Caco-2 (cell line): ENCODE data around the gene NXPH3. TPM values are rescaled to one million over a fixed set of nuclear protein-coding genes. Genes with fewer than 3 reads are reported as not detected.

Experiments
- BruUV-seq: library from RNA; stranded (reverse); fragments of 400-500 nt; replicated peaks from 2 replicates; lab custom pipeline; 2021; lab: Mats Ljungman, UMichigan
- CTCF ChIA-PET: fragments of 300-600 bp; sonication (Branson Sonifier 250); formaldehyde crosslinking; loops from one replicate; lab custom pipeline; 2022; ENCODE audit warnings: antibody characterized with exemption; lab: Charles Lee
- POLR2A ChIA-PET: fragments of 300-600 bp; sonication (Branson Sonifier 250); formaldehyde crosslinking; loops from one replicate; lab custom pipeline; 2022; ENCODE audit warnings: antibody characterized with exemption; lab: Charles Lee
- DNase-seq, 2 experiments: peaks; one replicate each; pipeline versions ENCODE4 v3.0.0 to v3.0.0-alpha.2; 2020 to 2022
- H3K27me3 ChIP-seq: replicated peaks from 2 replicates; pipeline ENCODE4 v1.6.0; 2011; ENCODE audit warnings: low read length; ENCODE audit not compliant: control insufficient read depth, insufficient read depth
- H3K36me3 ChIP-seq: 2 replicates; pipeline ENCODE4 v1.5.1; 2011; ENCODE audit warnings: low read length; ENCODE audit not compliant: control insufficient read depth, insufficient read depth
- H3K4me1 ChIP-seq: fragments of 250-450 bp; sonication (Bioruptor Pico); 2 replicates; pipeline ENCODE4 v1.5.1; 2020; ENCODE audit warnings: mild to moderate bottlenecking
- H3K4me3 ChIP-seq: 2 replicates; pipeline ENCODE4 v1.5.1; 2011; ENCODE audit warnings: low read depth, mild to moderate bottlenecking, control low read depth, low read length
- H3K9me3 ChIP-seq: fragments of 250-450 bp; sonication (Bioruptor Pico); 2 replicates; pipeline ENCODE4 v1.5.1; 2020; ENCODE audit warnings: mild to moderate bottlenecking, moderate library complexity
- H3K27ac Mint-ChIP-seq: one replicate; pipeline ENCODE4 v1.8.0; 2022; ENCODE audit warnings: mixed read lengths; ENCODE audit not compliant: unreplicated experiment
- H3K27me3 Mint-ChIP-seq: one replicate; pipeline ENCODE4 v1.8.0; 2022; ENCODE audit warnings: mixed read lengths; ENCODE audit not compliant: insufficient read depth, unreplicated experiment
- H3K36me3 Mint-ChIP-seq: one replicate; pipeline ENCODE4 v1.8.0; 2022; ENCODE audit warnings: mild to moderate bottlenecking, mixed read lengths; ENCODE audit not compliant: insufficient read depth, unreplicated experiment
- H3K4me1 Mint-ChIP-seq: one replicate; pipeline ENCODE4 v1.8.0; 2022; ENCODE audit warnings: low read depth, mixed read lengths; ENCODE audit not compliant: unreplicated experiment
- H3K4me3 Mint-ChIP-seq: one replicate; pipeline ENCODE4 v1.8.0; 2022; ENCODE audit warnings: mild to moderate bottlenecking, moderate library complexity, mixed read lengths; ENCODE audit not compliant: unreplicated experiment
- H3K9me3 Mint-ChIP-seq: one replicate; pipeline ENCODE4 v1.8.0; 2022; ENCODE audit warnings: mixed read lengths; ENCODE audit not compliant: unreplicated experiment
- intact Hi-C: fragments of 100-400 bp; cut with micrococcal nuclease; formaldehyde crosslinking; loops from one replicate; pipeline ENCODE4 v1.10.0; 2022; ENCODE audit not compliant: unreplicated experiment
- total RNA-seq: library from RNA; stranded (reverse); gene quantifications from 2 replicates; pipeline ENCODE4 v1.2.3, GENCODE V29; 2022
- TF ChIP-seq, protein P1 (sequence below), 2 experiments: fragments of 200-600 bp in 1 of 2; IDR thresholded peaks; 1 replicate in 1 of 2; 2 replicates in 1 of 2; pipeline versions ENCODE4 v1.5.1 to v1.8.0; 2011 to 2022; ENCODE audit warnings: antibody characterized with exemption in 1 of 2, control low read depth in 1 of 2, inconsistent platforms in 1 of 2, low read depth in 1 of 2, low read length in 1 of 2, mild to moderate bottlenecking in 1 of 2, moderate library complexity in 1 of 2; ENCODE audit not compliant: insufficient read depth in 1 of 2, severe bottlenecking in 1 of 2, unreplicated experiment in 1 of 2

The NXPH3 gene
- total RNA-seq, 1 experiment from 2014 or later: 2.0 TPM

DNA sequence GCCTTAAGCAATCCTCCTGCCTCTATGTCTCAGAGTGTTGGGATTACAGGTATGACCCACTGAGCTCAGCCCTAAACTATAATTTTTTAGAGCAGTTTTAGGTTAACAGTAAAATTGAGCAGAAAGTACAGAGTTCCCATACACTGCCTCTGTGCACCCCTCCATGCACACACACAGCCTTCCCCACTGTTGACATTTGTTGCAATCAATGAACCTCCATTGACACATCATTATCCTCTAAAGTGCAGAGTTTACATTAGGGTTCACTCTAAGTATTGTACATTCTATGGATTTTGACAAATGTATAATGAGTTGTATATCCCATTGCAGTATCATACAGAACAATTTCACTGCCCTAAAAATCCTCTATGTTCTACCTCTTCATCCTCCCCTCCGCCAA lies 45.6 kb upstream of the NXPH3 start:
- CTCF ChIA-PET: interaction anchor here (1.2 kb wide), 1 partner anchor 27 kb away, joined by 8 read pairs; no protein-coding TSS in a partner anchor
- POLR2A ChIA-PET: no interaction called here
- peaks cover 29% of the 10 kb centered on the region for H3K27me3 Mint-ChIP-seq
- H3K9me3 Mint-ChIP-seq: no peaks in the 10 kb centered on the region
- Histone ChIP-seq H3K9me3 (no peaks in the 10 kb centered on the region), H3K27me3 (no peaks in the 10 kb centered on the region), H3K36me3 (no peaks in the 10 kb centered on the region), H3K4me1 (no peaks in the 10 kb centered on the region), H3K4me3 (no peak overlapping the region)
- no peaks in the 10 kb centered on the region for H3K4me1 Mint-ChIP-seq
- no peak for DNase-seq
- no peak overlapping the region for H3K4me3 Mint-ChIP-seq
- intact Hi-C loops: no loop called here
- no peaks in the 10 kb centered on the region for H3K36me3 Mint-ChIP-seq
- TF ChIP-seq, protein P1, sequence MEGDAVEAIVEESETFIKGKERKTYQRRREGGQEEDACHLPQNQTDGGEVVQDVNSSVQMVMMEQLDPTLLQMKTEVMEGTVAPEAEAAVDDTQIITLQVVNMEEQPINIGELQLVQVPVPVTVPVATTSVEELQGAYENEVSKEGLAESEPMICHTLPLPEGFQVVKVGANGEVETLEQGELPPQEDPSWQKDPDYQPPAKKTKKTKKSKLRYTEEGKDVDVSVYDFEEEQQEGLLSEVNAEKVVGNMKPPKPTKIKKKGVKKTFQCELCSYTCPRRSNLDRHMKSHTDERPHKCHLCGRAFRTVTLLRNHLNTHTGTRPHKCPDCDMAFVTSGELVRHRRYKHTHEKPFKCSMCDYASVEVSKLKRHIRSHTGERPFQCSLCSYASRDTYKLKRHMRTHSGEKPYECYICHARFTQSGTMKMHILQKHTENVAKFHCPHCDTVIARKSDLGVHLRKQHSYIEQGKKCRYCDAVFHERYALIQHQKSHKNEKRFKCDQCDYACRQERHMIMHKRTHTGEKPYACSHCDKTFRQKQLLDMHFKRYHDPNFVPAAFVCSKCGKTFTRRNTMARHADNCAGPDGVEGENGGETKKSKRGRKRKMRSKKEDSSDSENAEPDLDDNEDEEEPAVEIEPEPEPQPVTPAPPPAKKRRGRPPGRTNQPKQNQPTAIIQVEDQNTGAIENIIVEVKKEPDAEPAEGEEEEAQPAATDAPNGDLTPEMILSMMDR (IDR thresholded peaks at IDR 0.05; ENCODE audit: insufficient read depth in 1 of 2, low read depth in 1 of 2, low read length in 1 of 2, severe bottlenecking in 1 of 2, unreplicated experiment in 1 of 2): no peak
- no TSS peak for BruUV-seq
- H3K27ac Mint-ChIP-seq: no peak overlapping the region

DNA sequence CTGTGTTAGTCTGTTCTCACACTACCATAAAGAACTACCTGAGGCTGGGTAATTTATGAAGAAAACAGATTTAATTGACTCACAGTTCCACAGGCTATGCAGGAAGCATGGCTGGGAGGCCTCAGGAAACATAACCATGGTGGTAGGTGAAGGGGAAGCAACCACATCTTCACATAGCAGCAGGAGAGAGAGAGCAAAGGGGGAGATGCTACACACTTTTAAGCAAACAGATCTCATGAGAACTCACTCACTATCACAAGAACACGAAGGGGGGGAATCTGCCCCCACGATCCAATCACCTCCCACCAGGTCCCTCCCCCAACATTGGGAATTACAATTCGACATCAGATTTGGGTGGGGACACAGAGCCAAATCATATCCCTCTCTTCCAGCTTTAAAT lies 31.8 kb upstream of the NXPH3 start:
- Histone ChIP-seq H3K9me3 (peaks cover 13% of the 10 kb centered on the region), H3K4me3 (no peak overlapping the region), H3K27me3 (no peaks in the 10 kb centered on the region), H3K36me3 (no peaks in the 10 kb centered on the region), H3K4me1 (no peaks in the 10 kb centered on the region)
- Mint-ChIP-seq H3K36me3 (no peaks in the 10 kb centered on the region), H3K4me1 (no peaks in the 10 kb centered on the region), H3K27me3 (peaks cover 6% of the 10 kb centered on the region), H3K9me3 (peaks cover 9% of the 10 kb centered on the region), H3K27ac (no peak overlapping the region), H3K4me3 (no peak overlapping the region)
- no TSS peak for BruUV-seq
- POLR2A ChIA-PET: no interaction called here
- TF ChIP-seq, protein P1 (IDR thresholded peaks at IDR 0.05; ENCODE audit: insufficient read depth in 1 of 2, low read depth in 1 of 2, low read length in 1 of 2, severe bottlenecking in 1 of 2, unreplicated experiment in 1 of 2): no peak
- intact Hi-C loops: no loop called here
- CTCF ChIA-PET: interaction anchor here (2.0 kb wide), 1 partner anchor 12 kb away, joined by 10 read pairs; no protein-coding TSS in a partner anchor
- DNase-seq: peak in 1 of 2 experiments; percentile 19

DNA sequence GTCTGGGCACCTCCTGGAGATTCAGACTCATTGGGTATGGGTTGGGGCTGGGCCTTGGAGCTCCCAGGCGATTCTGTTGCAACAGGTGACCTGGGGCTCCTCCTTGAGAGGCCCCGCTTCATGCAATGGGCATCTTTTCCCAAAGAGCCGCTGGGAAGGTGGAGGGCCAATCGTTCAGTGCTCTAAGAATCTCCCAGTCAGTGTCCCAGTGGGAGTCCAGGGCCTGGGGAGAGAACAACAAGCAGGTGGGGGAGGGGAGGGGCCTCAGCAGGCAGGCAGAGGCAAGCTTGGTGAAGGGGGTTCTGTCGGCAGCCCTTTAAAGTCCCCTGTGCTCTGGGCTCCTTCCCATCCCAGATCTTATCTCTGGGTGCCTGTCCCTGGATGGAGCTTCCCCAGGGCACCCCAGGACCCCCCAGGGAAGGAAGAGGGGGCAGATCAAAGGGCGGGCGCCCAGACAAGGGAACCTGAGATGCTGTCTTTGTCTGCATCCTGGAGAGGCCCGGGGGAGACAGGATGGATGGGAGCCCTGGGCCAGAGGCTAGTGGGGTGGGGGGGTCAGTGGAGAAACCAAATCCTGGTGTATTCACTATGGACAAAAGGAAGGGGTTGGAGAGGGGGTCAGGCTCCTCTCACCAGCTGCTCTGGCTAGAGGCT lies 30.5 kb upstream of the NXPH3 start:
- CTCF ChIA-PET: interaction anchor here (0.8 to 2.0 kb wide), 4 partner anchors 11 to 137 kb away, joined by 3 to 10 read pairs (median 4); no protein-coding TSS in a partner anchor
- TF ChIP-seq, protein P1 (IDR thresholded peaks at IDR 0.05; ENCODE audit: insufficient read depth in 1 of 2, low read depth in 1 of 2, low read length in 1 of 2, severe bottlenecking in 1 of 2, unreplicated experiment in 1 of 2): no peak
- no TSS peak for BruUV-seq

More for the DNA sequence above, 30.5 kb upstream of the NXPH3 start:
- peaks cover 4% of the 10 kb centered on the region for H3K27me3 Mint-ChIP-seq
- Histone ChIP-seq H3K36me3 (no peaks in the 10 kb centered on the region), H3K4me1 (no peaks in the 10 kb centered on the region), H3K9me3 (peaks cover 13% of the 10 kb centered on the region), H3K4me3 (no peak overlapping the region), H3K27me3 (no peaks in the 10 kb centered on the region)
- no peak overlapping the region for H3K27ac Mint-ChIP-seq
- POLR2A ChIA-PET: interaction anchor here (0.6 to 0.8 kb wide), 2 partner anchors 107 to 130 kb away, joined by 4 read pairs; partner anchors contain the start of gene PHB1
- H3K4me1 Mint-ChIP-seq: no peaks in the 10 kb centered on the region
- no peak overlapping the region for H3K4me3 Mint-ChIP-seq
- intact Hi-C loops: no loop called here
- peak in 1 of 2 experiments; percentile 43 for DNase-seq
- H3K36me3 Mint-ChIP-seq: no peaks in the 10 kb centered on the region
- peaks cover 9% of the 10 kb centered on the region for H3K9me3 Mint-ChIP-seq
